Measurements from ENCODE around the gene FNIP2.

- TF ChIP-seq CTCF (IDR thresholded peaks at IDR 0.05) = no peak
- no peak for TF ChIP-seq ZFX (IDR thresholded peaks at IDR 0.05; ENCODE audit: borderline replicate concordance)
These were observed 143.6 kb downstream of the FNIP2 start for GRCh38 chr4:158912390-158912789.
